PC-3 (cell line): ENCODE measurements around the gene PPL. TPM values are rescaled to one million over a fixed set of nuclear protein-coding genes. Genes with fewer than 3 reads are reported as not detected.

Source experiments
- ATAC-seq: fragments of 200-7000 bp; cut with Tn5 transposase; 2 replicates; pipeline ENCODE4 v1.9.1; 2020; ENCODE audit warnings: mild to moderate bottlenecking, moderate library complexity
- BruUV-seq: library from RNA; stranded (reverse); fragments of 400-500 nt; replicated peaks from 2 replicates; lab custom pipeline; 2021; lab: Mats Ljungman, UMichigan
- CTCF ChIA-PET: fragments of 300-600 bp; sonication (Branson Sonifier 250); formaldehyde crosslinking; loops from one replicate; lab custom pipeline; 2022; ENCODE audit warnings: antibody characterized with exemption; lab: Charles Lee
- POLR2A ChIA-PET: fragments of 300-600 bp; sonication (Branson Sonifier 250); formaldehyde crosslinking; loops from one replicate; lab custom pipeline; 2022; ENCODE audit warnings: antibody characterized with exemption; ENCODE audit not compliant: unreplicated experiment; lab: Charles Lee
- DNase-seq: peaks from one replicate; pipeline ENCODE4 v3.0.0-alpha.2; 2015
- H2AFZ ChIP-seq: fragments of 300-600 bp; sonication (generic); 2 replicates; pipeline ENCODE4 v1.6.0; 2016; ENCODE audit warnings: antibody characterized with exemption, low read length
- H3F3A ChIP-seq: fragments of 300-600 bp; sonication (generic); one replicate; pipeline ENCODE4 v1.6.0; 2017; ENCODE audit warnings: antibody characterized with exemption, low read length, control low read depth, mild to moderate bottlenecking; ENCODE audit not compliant: unreplicated experiment
- H3K27ac ChIP-seq: fragments of 300-600 bp; sonication (generic); 2 replicates; pipeline ENCODE4 v1.5.1; 2016; ENCODE audit warnings: mild to moderate bottlenecking, low read length
- H3K27me3 ChIP-seq: fragments of 300-600 bp; sonication (generic); 2 replicates; pipeline ENCODE4 v1.6.1; 2016; ENCODE audit warnings: low read length, mixed read lengths
- H3K36me3 ChIP-seq: fragments of 300-600 bp; sonication (generic); 2 replicates; pipeline ENCODE4 v1.6.1; 2016; ENCODE audit warnings: low read depth, mixed run types, low read length, mixed read lengths
- H3K4me1 ChIP-seq: fragments of 300-600 bp; sonication (generic); 2 replicates; pipeline ENCODE4 v1.5.1; 2016; ENCODE audit warnings: low read length; ENCODE audit not compliant: insufficient read depth
- H3K4me2 ChIP-seq: fragments of 300-600 bp; sonication (generic); 2 replicates; pipeline ENCODE4 v1.6.0; 2016; ENCODE audit warnings: low read length
- H3K4me3 ChIP-seq: fragments of 300-600 bp; sonication (generic); 2 replicates; pipeline ENCODE4 v1.5.1; 2016; ENCODE audit warnings: mild to moderate bottlenecking, low read length, mixed read lengths
- H3K79me2 ChIP-seq: fragments of 300-600 bp; sonication (generic); 2 replicates; pipeline ENCODE4 v1.6.1; 2017; ENCODE audit warnings: low read length, mixed read lengths
- H3K9ac ChIP-seq: fragments of 300-600 bp; sonication (generic); 2 replicates; pipeline ENCODE4 v1.6.0; 2016; ENCODE audit warnings: mild to moderate bottlenecking, low read length
- H3K9me2 ChIP-seq: fragments of 300-600 bp; sonication (generic); replicated peaks from 2 replicates; pipeline ENCODE4 v1.6.1; 2016; ENCODE audit warnings: mixed run types, low read length, mixed read lengths
- H3K9me3 ChIP-seq: fragments of 300-600 bp; sonication (generic); 2 replicates; pipeline ENCODE4 v1.6.1; 2016; ENCODE audit warnings: low read length, mixed read lengths
- H4K20me1 ChIP-seq: fragments of 300-600 bp; sonication (generic); 2 replicates; pipeline ENCODE4 v1.6.1; 2016; ENCODE audit warnings: low read length, mixed read lengths
- EZH2 ChIP-seq: fragments of 300-600 bp; sonication (generic); IDR thresholded peaks from one replicate; pipeline ENCODE4 v1.6.1; 2017; ENCODE audit warnings: antibody characterized with exemption, mild to moderate bottlenecking, low read length; ENCODE audit not compliant: unreplicated experiment
- EZH2phosphoT487 ChIP-seq: fragments of 300-600 bp; sonication (generic); IDR thresholded peaks from 2 replicates; pipeline ENCODE4 v1.6.1; 2018; ENCODE audit warnings: mild to moderate bottlenecking, antibody characterized with exemption, low read length, borderline replicate concordance
- intact Hi-C: fragments of 100-400 bp; cut with micrococcal nuclease; formaldehyde crosslinking; loops from 2 replicates; pipeline ENCODE4 v1.9.0; 2023
- total RNA-seq: library from RNA; depleted of rRNA; stranded (reverse); fragments of >200 nt; gene quantifications from 2 replicates; pipeline ENCODE4 v1.2.3, GENCODE V29; 2014
- TF ChIP-seq, protein P1 (sequence below): fragments of 300-600 bp; sonication (generic); conservative IDR thresholded peaks from 2 replicates; pipeline ENCODE4 v1.5.1; 2017; ENCODE audit warnings: antibody characterized with exemption, low read depth, mild to moderate bottlenecking, low read length

The PPL gene
- total RNA-seq, 1 experiment from 2014 or later, result 18.8 TPM

DNA sequence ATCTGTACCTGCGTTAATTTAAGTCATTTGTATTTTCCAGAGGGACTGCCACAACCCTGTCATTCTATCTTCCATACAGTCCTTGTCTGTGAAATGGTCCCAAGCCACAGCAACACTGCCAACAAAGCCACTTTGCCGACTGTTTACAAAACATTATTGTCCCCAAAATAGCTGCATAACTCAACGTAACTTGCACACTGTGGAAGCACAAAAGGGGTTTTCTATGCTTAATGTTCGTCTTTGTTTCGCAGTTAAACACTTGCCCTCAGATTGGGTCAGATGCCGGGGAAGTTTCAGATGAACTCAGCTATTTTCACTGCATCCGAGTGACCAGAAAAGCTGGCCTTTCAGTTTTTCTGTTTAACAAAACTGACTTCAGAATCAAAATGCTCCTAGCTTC is 25.8 kb upstream of the PPL start:
- BruUV-seq, result no TSS peak
- DNase-seq (no peak), ATAC-seq (no peak)
- Histone ChIP-seq H3K9me2 (no peaks in the 10 kb centered on the region), H3K36me3 (no peaks in the 10 kb centered on the region), H3F3A (no peaks in the 10 kb centered on the region), H3K79me2 (no peaks in the 10 kb centered on the region), H3K4me3 (no peak overlapping the region), H4K20me1 (no peaks in the 10 kb centered on the region), H3K4me2 (no peak overlapping the region), H3K27me3 (no peaks in the 10 kb centered on the region), H2AFZ (no peak overlapping the region), H3K4me1 (no peaks in the 10 kb centered on the region), H3K9ac (no peak overlapping the region), H3K9me3 (no peaks in the 10 kb centered on the region), H3K27ac (no peak overlapping the region)
- intact Hi-C loops, result no loop called here
- POLR2A ChIA-PET, result no interaction called here
- CTCF ChIA-PET, result no interaction called here
- TF ChIP-seq, protein P1, sequence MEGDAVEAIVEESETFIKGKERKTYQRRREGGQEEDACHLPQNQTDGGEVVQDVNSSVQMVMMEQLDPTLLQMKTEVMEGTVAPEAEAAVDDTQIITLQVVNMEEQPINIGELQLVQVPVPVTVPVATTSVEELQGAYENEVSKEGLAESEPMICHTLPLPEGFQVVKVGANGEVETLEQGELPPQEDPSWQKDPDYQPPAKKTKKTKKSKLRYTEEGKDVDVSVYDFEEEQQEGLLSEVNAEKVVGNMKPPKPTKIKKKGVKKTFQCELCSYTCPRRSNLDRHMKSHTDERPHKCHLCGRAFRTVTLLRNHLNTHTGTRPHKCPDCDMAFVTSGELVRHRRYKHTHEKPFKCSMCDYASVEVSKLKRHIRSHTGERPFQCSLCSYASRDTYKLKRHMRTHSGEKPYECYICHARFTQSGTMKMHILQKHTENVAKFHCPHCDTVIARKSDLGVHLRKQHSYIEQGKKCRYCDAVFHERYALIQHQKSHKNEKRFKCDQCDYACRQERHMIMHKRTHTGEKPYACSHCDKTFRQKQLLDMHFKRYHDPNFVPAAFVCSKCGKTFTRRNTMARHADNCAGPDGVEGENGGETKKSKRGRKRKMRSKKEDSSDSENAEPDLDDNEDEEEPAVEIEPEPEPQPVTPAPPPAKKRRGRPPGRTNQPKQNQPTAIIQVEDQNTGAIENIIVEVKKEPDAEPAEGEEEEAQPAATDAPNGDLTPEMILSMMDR, result no peak
- TF ChIP-seq EZH2phosphoT487, result no peak
- no peak for TF ChIP-seq EZH2

DNA sequence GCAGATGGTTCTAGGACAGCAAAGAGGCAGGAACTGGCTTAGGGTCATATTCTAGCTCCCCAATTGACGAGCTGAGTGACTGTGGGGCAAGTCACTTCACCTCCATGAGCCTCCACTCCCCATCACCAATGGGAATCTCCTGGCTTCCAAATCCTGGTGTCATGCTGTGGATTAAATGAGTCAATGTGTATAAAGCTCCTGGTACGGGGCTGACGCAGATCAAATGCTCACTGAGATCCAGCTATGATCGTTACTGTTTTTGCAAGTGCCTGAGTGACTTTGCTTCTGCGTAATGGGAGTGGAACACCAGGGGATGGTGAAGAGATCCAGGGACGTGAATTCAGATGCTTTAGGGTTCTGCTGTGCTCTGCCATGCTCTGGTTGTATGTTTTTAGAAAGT is 23.6 kb upstream of the PPL start:
- no peak overlapping the region for H2AFZ ChIP-seq
- H3K9me2 ChIP-seq, result no peaks in the 10 kb centered on the region
- H3F3A ChIP-seq, result no peaks in the 10 kb centered on the region
- no TSS peak for BruUV-seq
- ChIA-PET CTCF (no interaction called here), POLR2A (no interaction called here)
- H3K4me2 ChIP-seq, result no peak overlapping the region
- intact Hi-C loops, result no loop called here
- H3K79me2 ChIP-seq, result no peaks in the 10 kb centered on the region
- H4K20me1 ChIP-seq, result no peaks in the 10 kb centered on the region
- H3K27ac ChIP-seq, result no peak overlapping the region
- ATAC-seq (no peak), DNase-seq (no peak)
- H3K27me3 ChIP-seq, result no peaks in the 10 kb centered on the region
- 0 out of 2 replicates have a peak, but pooled peaks cover 8% of the 10 kb centered on the region for H3K4me1 ChIP-seq
- TF ChIP-seq EZH2phosphoT487, result no peak
- TF ChIP-seq, protein P1, result no peak
- no peak for TF ChIP-seq EZH2
- no peak overlapping the region for H3K4me3 ChIP-seq
- no peaks in the 10 kb centered on the region for H3K36me3 ChIP-seq
- H3K9me3 ChIP-seq, result no peaks in the 10 kb centered on the region
- H3K9ac ChIP-seq, result no peak overlapping the region

DNA sequence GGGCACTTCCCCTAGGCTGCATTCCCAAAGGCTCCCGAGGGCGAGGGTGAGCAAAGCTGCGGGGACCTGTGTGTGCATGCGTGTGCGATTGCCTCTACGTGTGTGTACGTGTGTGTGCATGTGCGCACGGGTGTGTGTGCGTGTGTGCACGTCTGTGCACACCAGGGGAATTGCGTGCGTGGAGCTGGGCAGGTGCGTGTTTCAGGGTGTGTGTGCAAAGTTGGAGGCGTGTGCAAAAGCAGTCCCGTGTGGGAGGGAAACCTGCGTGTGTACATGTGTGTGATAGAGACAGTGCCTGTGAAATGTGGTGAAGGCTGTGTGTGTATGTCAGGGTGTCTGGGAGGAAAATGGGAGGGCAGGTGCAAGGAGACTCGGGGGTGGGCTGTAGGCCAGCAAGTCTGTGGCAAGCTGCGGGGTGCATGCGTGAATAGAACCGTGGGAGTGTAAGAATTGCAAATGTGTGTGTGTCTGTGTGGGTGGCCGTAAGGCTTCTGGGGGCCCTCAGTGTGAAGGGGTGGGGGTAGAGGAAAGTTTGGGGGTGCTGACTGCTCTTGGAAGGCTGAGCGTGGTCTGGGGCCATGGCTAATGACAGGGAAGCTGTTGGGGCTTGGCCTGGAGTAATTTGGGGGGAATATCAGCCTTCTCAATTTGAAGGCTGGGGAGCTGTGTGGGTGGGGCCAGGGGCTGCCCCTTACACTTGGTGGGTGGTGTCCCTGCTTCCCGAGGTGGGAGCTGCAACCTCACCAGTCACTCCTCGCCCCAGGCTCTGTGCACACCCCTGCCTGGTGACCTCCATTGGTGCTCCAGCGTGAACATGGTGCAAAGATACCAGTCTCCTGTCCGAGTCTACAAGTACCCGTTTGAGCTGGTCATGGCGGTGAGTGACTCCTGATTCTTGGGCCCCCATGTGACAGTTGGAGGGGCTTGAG is 21.8 kb upstream of the PPL start:
- ChIA-PET POLR2A (no interaction called here), CTCF (interaction anchor here (0.6 kb wide), 1 partner anchor 157 kb away, joined by 3 read pairs; no protein-coding TSS in a partner anchor)
- Histone ChIP-seq H3K79me2 (no peaks in the 10 kb centered on the region), H3K4me1 (0 out of 2 replicates have a peak, but pooled peaks cover 8% of the 10 kb centered on the region), H3F3A (no peaks in the 10 kb centered on the region), H3K4me2 (peak overlapping the region; percentile 91), H3K27me3 (no peaks in the 10 kb centered on the region), H4K20me1 (no peaks in the 10 kb centered on the region), H3K9me2 (no peaks in the 10 kb centered on the region), H3K9me3 (no peaks in the 10 kb centered on the region), H3K36me3 (no peaks in the 10 kb centered on the region), H3K27ac (no peak overlapping the region), H2AFZ (peak overlapping the region; percentile 61; the same call in 1 of the 2 replicates), H3K4me3 (peak overlapping the region; percentile 62; the same call in 1 of the 2 replicates), H3K9ac (no peak overlapping the region)
- intact Hi-C loops, result loop anchor here (2.0 to 10.0 kb wide), 2 partner anchors 134 to 154 kb away; partner anchors contain the start of gene ROGDI
- DNase-seq (no peak), ATAC-seq (no peak)
- TF ChIP-seq, protein P1, result no peak
- TF ChIP-seq EZH2phosphoT487 (no peak), EZH2 (no peak)
- no TSS peak for BruUV-seq
